ENCODE data around the gene ITFG1. TPM values are rescaled to one million over a fixed set of nuclear protein-coding genes. Genes with fewer than 3 reads are reported as not detected.
A peak's percentile ranks its signal among the peaks of the same experiment; 100 is the strongest.

The ITFG1 gene
- total RNA-seq, 1 donor from 2014 or later: 66.3 TPM

- no peak overlapping the region for H3K4me3 Mint-ChIP-seq (ENCODE audit: unreplicated experiment)
- DNase-seq (ENCODE audit: low spot score): no peak
These were observed 68.8 kb downstream of the ITFG1 start for GRCh38 chr16:47392081-47392480.

GRCh38 chr16:47388705-47389104, 72.2 kb downstream of the ITFG1 start:
- Mint-ChIP-seq H3K27me3 (ENCODE audit: unreplicated experiment) (no peaks in the 10 kb centered on the region), H3K9me3 (ENCODE audit: unreplicated experiment) (no peaks in the 10 kb centered on the region), H3K27ac (ENCODE audit: unreplicated experiment) (no peak overlapping the region), H3K36me3 (ENCODE audit: low read depth, unreplicated experiment) (no peaks in the 10 kb centered on the region), H3K4me1 (ENCODE audit: unreplicated experiment) (peaks cover 27% of the 10 kb centered on the region), H3K4me3 (ENCODE audit: unreplicated experiment) (no peak overlapping the region)
- DNase-seq (ENCODE audit: low spot score): no peak
- TF ChIP-seq, protein P1, sequence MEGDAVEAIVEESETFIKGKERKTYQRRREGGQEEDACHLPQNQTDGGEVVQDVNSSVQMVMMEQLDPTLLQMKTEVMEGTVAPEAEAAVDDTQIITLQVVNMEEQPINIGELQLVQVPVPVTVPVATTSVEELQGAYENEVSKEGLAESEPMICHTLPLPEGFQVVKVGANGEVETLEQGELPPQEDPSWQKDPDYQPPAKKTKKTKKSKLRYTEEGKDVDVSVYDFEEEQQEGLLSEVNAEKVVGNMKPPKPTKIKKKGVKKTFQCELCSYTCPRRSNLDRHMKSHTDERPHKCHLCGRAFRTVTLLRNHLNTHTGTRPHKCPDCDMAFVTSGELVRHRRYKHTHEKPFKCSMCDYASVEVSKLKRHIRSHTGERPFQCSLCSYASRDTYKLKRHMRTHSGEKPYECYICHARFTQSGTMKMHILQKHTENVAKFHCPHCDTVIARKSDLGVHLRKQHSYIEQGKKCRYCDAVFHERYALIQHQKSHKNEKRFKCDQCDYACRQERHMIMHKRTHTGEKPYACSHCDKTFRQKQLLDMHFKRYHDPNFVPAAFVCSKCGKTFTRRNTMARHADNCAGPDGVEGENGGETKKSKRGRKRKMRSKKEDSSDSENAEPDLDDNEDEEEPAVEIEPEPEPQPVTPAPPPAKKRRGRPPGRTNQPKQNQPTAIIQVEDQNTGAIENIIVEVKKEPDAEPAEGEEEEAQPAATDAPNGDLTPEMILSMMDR (IDR thresholded peaks at IDR 0.05; ENCODE audit: unreplicated experiment): no peak

More at GRCh38 chr16:47392081-47392480, 68.8 kb downstream of the ITFG1 start:
- H3K4me1 Mint-ChIP-seq (ENCODE audit: unreplicated experiment): peaks cover 34% of the 10 kb centered on the region
- H3K27me3 Mint-ChIP-seq (ENCODE audit: unreplicated experiment): peaks cover 4% of the 10 kb centered on the region
- peak overlapping the region; percentile 46 for H3K27ac Mint-ChIP-seq (ENCODE audit: unreplicated experiment)
- no peaks in the 10 kb centered on the region for H3K9me3 Mint-ChIP-seq (ENCODE audit: unreplicated experiment)
- H3K36me3 Mint-ChIP-seq (ENCODE audit: low read depth, unreplicated experiment): peaks cover 10% of the 10 kb centered on the region
- TF ChIP-seq, protein P1 (IDR thresholded peaks at IDR 0.05; ENCODE audit: unreplicated experiment): no peak

DNA sequence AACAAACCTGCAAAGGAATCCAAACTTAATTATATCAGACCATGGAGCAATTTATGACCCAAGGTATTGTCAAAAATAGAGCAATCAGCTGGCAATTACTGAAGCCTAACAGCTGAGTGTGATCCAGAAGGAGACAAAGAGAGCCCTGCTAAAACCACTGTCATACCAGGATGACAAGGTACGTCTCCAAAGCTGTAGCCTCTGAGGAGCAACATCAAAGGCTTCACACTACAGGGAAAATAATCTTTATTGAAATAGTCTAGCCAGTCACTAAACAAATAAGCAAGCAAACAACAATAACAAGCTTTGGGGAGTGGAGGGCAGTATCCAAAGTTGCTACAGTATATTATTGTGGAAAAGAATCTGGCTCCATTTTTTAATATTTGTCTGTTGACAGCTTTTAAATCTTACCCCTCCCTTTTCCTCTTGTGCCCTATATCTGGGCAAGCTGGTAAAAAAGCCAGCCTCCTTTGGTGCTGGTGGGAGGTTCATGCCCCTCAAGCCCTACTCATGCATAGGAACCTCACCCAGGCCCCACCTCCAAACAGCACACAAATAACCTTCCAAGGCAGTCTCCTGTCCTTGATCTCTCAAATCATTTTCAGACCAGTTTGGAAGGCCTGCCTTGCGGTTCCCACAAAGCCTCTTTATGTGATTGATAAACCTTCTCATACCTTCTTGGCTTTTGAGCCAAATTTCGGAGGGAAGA, 73.7 kb downstream of the ITFG1 start:
- peaks cover 20% of the 10 kb centered on the region for H3K4me1 Mint-ChIP-seq (ENCODE audit: unreplicated experiment)

GRCh38 chr16:47386201-47386718, 74.6 kb downstream of the ITFG1 start:
- peaks cover 16% of the 10 kb centered on the region for H3K4me1 Mint-ChIP-seq (ENCODE audit: unreplicated experiment)
- no peaks in the 10 kb centered on the region for H3K36me3 Mint-ChIP-seq (ENCODE audit: low read depth, unreplicated experiment)
- H3K27me3 Mint-ChIP-seq (ENCODE audit: unreplicated experiment): no peaks in the 10 kb centered on the region
- DNase-seq (ENCODE audit: low spot score): no peak
- H3K4me3 Mint-ChIP-seq (ENCODE audit: unreplicated experiment): no peak overlapping the region
- no peaks in the 10 kb centered on the region for H3K9me3 Mint-ChIP-seq (ENCODE audit: unreplicated experiment)
- TF ChIP-seq, protein P1 (IDR thresholded peaks at IDR 0.05; ENCODE audit: unreplicated experiment): no peak
- peak overlapping the region; percentile 45 for H3K27ac Mint-ChIP-seq (ENCODE audit: unreplicated experiment)

More for the DNA sequence above, 73.7 kb downstream of the ITFG1 start:
- H3K27ac Mint-ChIP-seq (ENCODE audit: unreplicated experiment): peak overlapping the region; percentile 45
- no peaks in the 10 kb centered on the region for H3K36me3 Mint-ChIP-seq (ENCODE audit: low read depth, unreplicated experiment)
- TF ChIP-seq, protein P1 (IDR thresholded peaks at IDR 0.05; ENCODE audit: unreplicated experiment): no peak
- H3K27me3 Mint-ChIP-seq (ENCODE audit: unreplicated experiment): no peaks in the 10 kb centered on the region
- no peaks in the 10 kb centered on the region for H3K9me3 Mint-ChIP-seq (ENCODE audit: unreplicated experiment)
- no peak for DNase-seq (ENCODE audit: low spot score)
- H3K4me3 Mint-ChIP-seq (ENCODE audit: unreplicated experiment): no peak overlapping the region

GRCh38 chr16:47382362-47382761, 78.5 kb downstream of the ITFG1 start:
- no peak for DNase-seq (ENCODE audit: low spot score)
- Mint-ChIP-seq H3K4me1 (ENCODE audit: unreplicated experiment) (peaks cover 10% of the 10 kb centered on the region), H3K36me3 (ENCODE audit: low read depth, unreplicated experiment) (peaks cover 8% of the 10 kb centered on the region), H3K27me3 (ENCODE audit: unreplicated experiment) (no peaks in the 10 kb centered on the region), H3K9me3 (ENCODE audit: unreplicated experiment) (no peaks in the 10 kb centered on the region), H3K4me3 (ENCODE audit: unreplicated experiment) (no peak overlapping the region), H3K27ac (ENCODE audit: unreplicated experiment) (no peak overlapping the region)
- TF ChIP-seq, protein P1 (IDR thresholded peaks at IDR 0.05; ENCODE audit: unreplicated experiment): no peak
